ENCODE results near the gene GJD3.

The GJD3 gene

GRCh38 chr17:40344421-40345160 lies 19.9 kb downstream of the GJD3 start:
- peak overlapping the region; percentile 82 for H3K27ac Mint-ChIP-seq
- H3K4me3 Mint-ChIP-seq, result peak overlapping the region; percentile 62
- DNase-seq (ENCODE audit: low spot score in 2 of 2), result peak in 1 of 2 donors; percentile 38
- H3K4me1 Mint-ChIP-seq, result peaks cover 81% of the 10 kb centered on the region
- no peaks in the 10 kb centered on the region for H3K27me3 Mint-ChIP-seq
- H3K36me3 Mint-ChIP-seq, result peaks cover 12% of the 10 kb centered on the region
- ATAC-seq (ENCODE audit: low read depth), result no peak
- H3K9me3 Mint-ChIP-seq, result no peaks in the 10 kb centered on the region

GRCh38 chr17:40343219-40344119 lies 21.1 kb downstream of the GJD3 start:
- DNase-seq (ENCODE audit: low spot score in 2 of 2) (peak in 1 of 2 donors; percentile 41), ATAC-seq (ENCODE audit: low read depth) (peak; percentile 2)
- Mint-ChIP-seq H3K27me3 (no peaks in the 10 kb centered on the region), H3K36me3 (peaks cover 9% of the 10 kb centered on the region), H3K4me3 (peak overlapping the region; percentile 82), H3K27ac (peak overlapping the region; percentile 82), H3K9me3 (no peaks in the 10 kb centered on the region), H3K4me1 (peaks cover 75% of the 10 kb centered on the region)

GRCh38 chr17:40342504-40343218 lies 21.9 kb downstream of the GJD3 start:
- Mint-ChIP-seq H3K36me3 (peaks cover 9% of the 10 kb centered on the region), H3K9me3 (no peaks in the 10 kb centered on the region), H3K4me3 (peak overlapping the region; percentile 82), H3K27ac (peak overlapping the region; percentile 82), H3K27me3 (no peaks in the 10 kb centered on the region), H3K4me1 (peaks cover 71% of the 10 kb centered on the region)
- ATAC-seq (ENCODE audit: low read depth) (no peak), DNase-seq (ENCODE audit: low spot score in 2 of 2) (peak in 1 of 2 donors; percentile 24)

- Mint-ChIP-seq H3K4me1 (peaks cover 66% of the 10 kb centered on the region), H3K27ac (peak overlapping the region; percentile 82), H3K36me3 (peaks cover 9% of the 10 kb centered on the region), H3K4me3 (peak overlapping the region; percentile 87), H3K9me3 (no peaks in the 10 kb centered on the region), H3K27me3 (no peaks in the 10 kb centered on the region)
- peak; percentile 4 for ATAC-seq (ENCODE audit: low read depth)
- peak in 1 of 2 donors; percentile 60 for DNase-seq (ENCODE audit: low spot score in 2 of 2)
These were observed 22.6 kb downstream of the GJD3 start for GRCh38 chr17:40341808-40342503.

GRCh38 chr17:40340880-40341807 lies 23.4 kb downstream of the GJD3 start:
- peak; percentile 86 for ATAC-seq (ENCODE audit: low read depth)
- H3K36me3 Mint-ChIP-seq, result peaks cover 9% of the 10 kb centered on the region
- H3K9me3 Mint-ChIP-seq, result no peaks in the 10 kb centered on the region
- peak overlapping the region; percentile 82 for H3K27ac Mint-ChIP-seq
- peak overlapping the region; percentile 87 for H3K4me3 Mint-ChIP-seq
- DNase-seq (ENCODE audit: low spot score in 2 of 2), result peak; percentile 89 to 92
- H3K4me1 Mint-ChIP-seq, result peaks cover 59% of the 10 kb centered on the region
- H3K27me3 Mint-ChIP-seq, result no peaks in the 10 kb centered on the region

GRCh38 chr17:40340327-40340726 lies 24.2 kb downstream of the GJD3 start:
- Mint-ChIP-seq H3K9me3 (no peaks in the 10 kb centered on the region), H3K27ac (peak overlapping the region; percentile 82), H3K36me3 (peaks cover 9% of the 10 kb centered on the region), H3K4me1 (peaks cover 51% of the 10 kb centered on the region), H3K4me3 (no peak overlapping the region), H3K27me3 (no peaks in the 10 kb centered on the region)
- DNase-seq (ENCODE audit: low spot score in 2 of 2) (no peak), ATAC-seq (ENCODE audit: low read depth) (no peak)

GRCh38 chr17:40338941-40339649 lies 25.4 kb downstream of the GJD3 start:
- ATAC-seq (ENCODE audit: low read depth), result no peak

GRCh38 chr17:40338058-40338457 lies 26.5 kb downstream of the GJD3 start:
- H3K9me3 Mint-ChIP-seq, result no peaks in the 10 kb centered on the region
- no peak for DNase-seq (ENCODE audit: low spot score in 2 of 2)
- H3K27ac Mint-ChIP-seq, result peak overlapping the region; percentile 28
- no peak overlapping the region for H3K4me3 Mint-ChIP-seq
- H3K4me1 Mint-ChIP-seq, result peaks cover 41% of the 10 kb centered on the region
- no peaks in the 10 kb centered on the region for H3K27me3 Mint-ChIP-seq
- H3K36me3 Mint-ChIP-seq, result peaks cover 12% of the 10 kb centered on the region
- no peak for ATAC-seq (ENCODE audit: low read depth)

More at GRCh38 chr17:40338941-40339649, 25.4 kb downstream of the GJD3 start:
- no peak overlapping the region for H3K4me3 Mint-ChIP-seq
- peaks cover 12% of the 10 kb centered on the region for H3K36me3 Mint-ChIP-seq
- peak overlapping the region; percentile 82 for H3K27ac Mint-ChIP-seq
- no peak for DNase-seq (ENCODE audit: low spot score in 2 of 2)
- peaks cover 50% of the 10 kb centered on the region for H3K4me1 Mint-ChIP-seq
- H3K9me3 Mint-ChIP-seq, result no peaks in the 10 kb centered on the region
- no peaks in the 10 kb centered on the region for H3K27me3 Mint-ChIP-seq

GRCh38 chr17:40337351-40337750 lies 27.2 kb downstream of the GJD3 start:
- ATAC-seq (ENCODE audit: low read depth) (no peak), DNase-seq (ENCODE audit: low spot score in 2 of 2) (no peak)
- Mint-ChIP-seq H3K4me3 (no peak overlapping the region), H3K9me3 (no peaks in the 10 kb centered on the region), H3K27me3 (no peaks in the 10 kb centered on the region), H3K27ac (peak overlapping the region; percentile 28), H3K4me1 (peaks cover 42% of the 10 kb centered on the region), H3K36me3 (peaks cover 16% of the 10 kb centered on the region)

- Mint-ChIP-seq H3K27ac (no peak overlapping the region), H3K27me3 (no peaks in the 10 kb centered on the region), H3K4me1 (peaks cover 45% of the 10 kb centered on the region), H3K36me3 (peaks cover 19% of the 10 kb centered on the region), H3K9me3 (no peaks in the 10 kb centered on the region), H3K4me3 (no peak overlapping the region)
- ATAC-seq (ENCODE audit: low read depth) (no peak), DNase-seq (ENCODE audit: low spot score in 2 of 2) (no peak)
These were observed 28.9 kb downstream of the GJD3 start for GRCh38 chr17:40335620-40336019.

- ATAC-seq (ENCODE audit: low read depth), result no peak
- Mint-ChIP-seq H3K27me3 (no peaks in the 10 kb centered on the region), H3K4me3 (peak overlapping the region; percentile 73), H3K27ac (peak overlapping the region; percentile 86), H3K4me1 (peaks cover 43% of the 10 kb centered on the region), H3K9me3 (no peaks in the 10 kb centered on the region), H3K36me3 (peaks cover 12% of the 10 kb centered on the region)
- no peak for DNase-seq (ENCODE audit: low spot score in 2 of 2)
These were observed 30.6 kb downstream of the GJD3 start for GRCh38 chr17:40333781-40334448.
